GM23338 (cell line): Measurements from ENCODE around the gene RNF212B.

ENCODE experiments used
- CREB1 ChIP-seq: fragments of 250-450 bp; sonication (Bioruptor Pico); IDR thresholded peaks from 2 replicates; pipeline ENCODE4 v1.5.0; 2020; ENCODE audit warnings: low read depth, mild to moderate bottlenecking, moderate library complexity
- CTCF ChIP-seq, 2 experiments: fragments of 200-600 bp in 1 of 2; sonication (generic) in 1 of 2; conservative IDR thresholded peaks; 2 replicates each; pipeline versions ENCODE4 v1.5.1 to v1.6.1; 2016 to 2017; ENCODE audit warnings: antibody characterized with exemption in 2 of 2, low read depth in 2 of 2, mild to moderate bottlenecking in 2 of 2, moderate library complexity in 1 of 2
- ETS1 ChIP-seq: IDR thresholded peaks from 2 replicates; pipeline ENCODE4 v1.6.1; 2016; ENCODE audit warnings: antibody characterized with exemption
- EZH2 ChIP-seq: fragments of 200-600 bp; sonication (generic); IDR thresholded peaks from one replicate; pipeline ENCODE4 v1.8.0; 2017; ENCODE audit warnings: antibody characterized with exemption, mild to moderate bottlenecking, low read depth; ENCODE audit not compliant: unreplicated experiment
- EZH2phosphoT487 ChIP-seq: fragments of 200-600 bp; sonication (generic); IDR thresholded peaks from one replicate; pipeline ENCODE4 v1.8.1; 2018; ENCODE audit warnings: antibody characterized with exemption; ENCODE audit not compliant: unreplicated experiment
- JUNB ChIP-seq: IDR thresholded peaks from one replicate; pipeline ENCODE4 v1.6.1; 2016; ENCODE audit warnings: antibody characterized with exemption; ENCODE audit not compliant: unreplicated experiment
- NANOG ChIP-seq: IDR thresholded peaks from 2 replicates; pipeline ENCODE4 v1.6.1; 2016; ENCODE audit warnings: antibody characterized with exemption, borderline replicate concordance
- POLR2AphosphoS5 ChIP-seq: IDR thresholded peaks from 2 replicates; pipeline ENCODE4 v1.6.1; 2016; ENCODE audit warnings: antibody characterized with exemption, low read depth
- REST ChIP-seq: IDR thresholded peaks from one replicate; pipeline ENCODE4 v1.6.1; 2018; ENCODE audit warnings: antibody characterized with exemption; ENCODE audit not compliant: unreplicated experiment
- ZNF114 ChIP-seq: fragments of 250-450 bp; sonication (Bioruptor Pico); IDR thresholded peaks from 2 replicates; pipeline ENCODE4 v1.5.0; 2020; ENCODE audit warnings: mild to moderate bottlenecking, moderate library complexity
- ZNF331 ChIP-seq: fragments of 250-450 bp; sonication (Bioruptor Pico); IDR thresholded peaks from 2 replicates; pipeline ENCODE4 v1.5.0; 2020; ENCODE audit warnings: low read depth, mild to moderate bottlenecking, moderate library complexity
- ZNF462 ChIP-seq: fragments of 250-450 bp; sonication (Bioruptor Pico); IDR thresholded peaks from 2 replicates; pipeline ENCODE4 v1.5.0; 2020; ENCODE audit warnings: mild to moderate bottlenecking, moderate library complexity

GRCh38 chr14:23299986-23300686, 62.4 kb downstream of the RNF212B start:
- TF ChIP-seq CREB1 (no peak), JUNB (no peak), REST (no peak), CTCF (conservative IDR thresholded peaks at IDR 0.05; ENCODE audit: low read depth in 2 of 2) (no peak), EZH2 (no peak), POLR2AphosphoS5 (no peak), ZNF114 (CRISPR knock-in tag) (no peak), ZNF462 (CRISPR knock-in tag) (no peak), EZH2phosphoT487 (no peak), NANOG (no peak), ZNF331 (no peak), ETS1 (no peak)
